ENCODE data around the gene ETNK2.
"Not testable (repeated sequence)": the region's sequence is repeated elsewhere in the genome, so short reads cannot be mapped to it uniquely, and the experiment has no call there.

The ETNK2 gene

DNA sequence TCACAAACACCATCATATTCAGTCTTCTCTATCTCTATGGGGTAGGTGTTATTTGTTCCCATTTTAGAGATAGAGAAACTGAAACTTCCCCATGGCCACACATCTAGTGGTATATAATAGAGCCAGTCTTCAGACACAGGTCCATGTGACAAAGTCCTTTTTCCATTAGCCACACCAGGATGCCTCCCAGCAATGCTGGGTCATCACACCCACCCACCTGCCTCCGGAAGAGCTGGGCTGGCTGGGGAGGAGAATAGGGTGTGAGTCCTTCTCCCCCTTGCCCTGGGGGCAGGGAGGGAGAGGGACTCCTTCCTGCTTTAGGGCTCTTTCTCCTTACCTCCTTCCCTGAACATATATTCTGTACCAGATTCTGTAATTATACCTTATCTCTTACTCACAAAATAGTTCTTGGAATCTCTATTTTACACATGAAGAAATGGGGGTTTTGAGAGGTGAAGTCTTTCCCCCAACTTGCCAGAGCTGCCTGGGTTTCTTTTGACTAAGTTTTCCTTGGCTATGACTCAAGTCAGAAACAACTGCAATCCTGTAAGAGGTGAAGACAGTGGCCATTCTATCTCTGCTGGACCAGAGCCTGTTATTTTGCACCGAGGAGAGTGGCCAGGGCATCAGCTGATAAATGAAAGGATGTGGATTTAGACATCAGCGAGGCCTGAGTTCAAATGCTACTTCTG is 49.0 kb downstream of the ETNK2 start:
- DNase-seq (ENCODE audit: low spot score) (peak; percentile 38), FAIRE-seq (no peak)

DNA sequence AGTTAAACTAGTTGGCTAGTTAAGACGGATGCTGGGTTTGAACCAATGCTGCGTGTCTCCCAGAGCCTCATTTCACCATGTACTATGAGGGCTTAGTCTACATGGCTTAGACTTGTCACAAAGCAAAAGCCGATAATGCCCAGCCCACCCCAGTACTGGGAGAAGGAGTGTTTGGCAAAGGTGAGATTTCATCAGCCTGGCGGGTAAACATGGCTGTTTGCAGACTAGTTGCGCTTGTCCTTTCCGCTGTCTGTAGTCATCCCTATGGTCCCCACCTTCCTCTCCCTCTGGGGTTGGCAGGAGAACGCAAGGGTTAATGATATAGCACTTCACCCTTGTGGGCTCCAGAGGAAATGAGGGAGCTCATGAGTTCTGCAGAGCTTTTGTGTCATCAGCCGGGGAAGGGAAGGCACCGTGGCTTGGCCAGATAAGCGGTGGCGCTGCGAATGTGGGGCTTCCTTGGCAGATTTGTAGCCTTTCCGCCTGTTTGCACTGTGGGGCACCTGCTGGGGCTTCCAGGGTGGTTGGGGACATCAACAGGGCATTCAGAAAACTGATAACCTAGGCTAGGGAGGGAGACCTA is 49.7 kb downstream of the ETNK2 start:
- no peak for FAIRE-seq
- DNase-seq (ENCODE audit: low spot score), result no peak

DNA sequence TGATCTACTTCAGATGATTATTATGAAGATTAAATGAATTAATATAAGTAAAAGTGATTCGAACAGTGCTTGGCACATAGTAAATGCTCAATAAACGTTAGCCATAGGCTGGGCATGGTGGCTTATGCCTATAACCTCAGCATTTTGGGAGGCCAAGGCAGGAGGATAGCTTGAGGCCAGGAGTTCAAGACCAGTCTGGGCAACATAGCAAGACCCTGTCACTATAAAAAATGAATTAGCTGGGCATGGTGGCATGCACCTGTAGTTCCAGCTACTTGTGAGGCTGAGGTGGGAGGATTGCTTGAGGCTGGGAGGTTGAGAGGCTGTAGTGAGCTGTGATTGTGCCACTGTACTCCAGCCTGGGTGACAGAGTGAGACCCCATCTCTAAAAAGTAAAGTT is 52.1 kb downstream of the ETNK2 start:
- DNase-seq (ENCODE audit: low spot score); FAIRE-seq: not testable (repeated sequence)

DNA sequence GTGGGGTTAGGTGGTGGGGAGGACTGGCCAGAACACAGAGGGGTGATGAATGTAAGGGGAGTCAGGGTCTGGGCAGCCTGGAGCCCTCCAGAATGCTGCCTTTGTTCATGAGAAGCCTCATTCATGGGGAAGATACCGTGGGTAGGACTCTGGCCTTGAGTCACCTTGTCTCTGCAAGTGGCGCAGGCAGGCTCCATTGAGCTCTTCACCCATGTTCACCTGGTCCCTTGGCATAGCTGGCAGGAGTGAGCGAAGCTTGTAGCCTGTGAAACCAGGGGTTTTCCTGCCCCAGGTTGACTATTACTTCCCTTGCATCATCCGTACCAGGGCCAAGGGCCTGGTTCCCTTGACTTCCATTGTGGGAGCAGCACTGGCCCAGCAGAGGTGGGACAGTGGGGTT is 53.2 kb downstream of the ETNK2 start:
- FAIRE-seq (no peak), DNase-seq (ENCODE audit: low spot score) (no peak)

DNA sequence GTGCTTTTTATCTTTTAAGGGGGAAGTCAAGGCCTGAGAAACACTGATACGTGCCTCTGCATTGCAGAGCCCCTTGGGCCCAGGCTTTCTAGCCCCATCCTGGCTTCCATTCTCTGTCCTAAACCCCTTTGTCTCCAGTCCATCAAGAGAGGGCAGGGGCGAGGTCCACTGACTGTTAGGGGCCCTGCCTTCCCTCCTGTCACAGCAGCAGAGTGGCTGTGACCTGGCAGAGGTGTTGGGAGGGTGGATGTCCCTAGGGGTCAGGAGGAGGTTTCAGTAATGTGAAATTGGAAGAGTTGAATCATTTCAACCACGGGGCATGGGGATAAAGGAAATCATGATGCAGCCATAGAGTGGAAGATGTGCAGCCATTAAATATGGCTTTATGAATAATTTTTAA is 54.9 kb downstream of the ETNK2 start:
- FAIRE-seq (no peak), DNase-seq (ENCODE audit: low spot score) (no peak)

DNA sequence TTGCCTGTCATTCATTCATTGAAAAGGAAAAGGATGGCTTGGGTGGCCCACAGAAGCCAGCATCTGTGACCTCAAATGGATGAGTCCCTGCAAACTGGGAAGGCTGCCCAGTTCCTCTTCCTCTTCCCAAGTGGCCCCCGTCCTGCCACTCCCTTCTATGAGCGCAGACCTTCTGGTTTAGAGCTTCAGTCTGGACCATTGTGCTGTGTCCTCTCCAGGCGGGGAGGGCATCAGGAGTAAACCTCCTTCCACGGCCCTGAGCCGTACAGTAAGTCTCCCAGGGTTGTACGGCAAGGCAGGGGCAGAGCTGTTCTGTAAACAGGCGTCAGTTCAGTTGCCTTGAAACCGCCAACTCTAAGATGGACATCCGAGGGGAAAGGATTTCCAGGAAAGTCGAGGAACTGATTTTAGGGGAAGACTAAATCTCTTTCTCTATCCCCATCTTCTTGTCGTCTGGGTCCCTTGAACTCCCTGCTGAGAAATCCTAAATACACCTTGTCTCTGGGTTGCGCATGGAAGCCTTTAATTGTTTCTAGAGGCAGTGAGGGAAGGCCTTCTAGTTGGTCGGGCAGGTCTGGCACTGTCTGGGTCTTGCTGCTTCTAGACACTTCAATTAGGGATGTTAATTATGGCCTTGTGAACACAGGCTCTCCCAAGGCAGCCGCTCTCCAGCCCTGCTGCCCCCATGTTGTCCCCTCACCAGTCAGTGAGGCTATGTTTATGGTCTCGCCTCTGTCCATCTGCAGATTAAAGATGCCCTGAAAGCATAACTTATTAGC is 56.8 kb downstream of the ETNK2 start:
- no peak for FAIRE-seq
- no peak for DNase-seq (ENCODE audit: low spot score)

DNA sequence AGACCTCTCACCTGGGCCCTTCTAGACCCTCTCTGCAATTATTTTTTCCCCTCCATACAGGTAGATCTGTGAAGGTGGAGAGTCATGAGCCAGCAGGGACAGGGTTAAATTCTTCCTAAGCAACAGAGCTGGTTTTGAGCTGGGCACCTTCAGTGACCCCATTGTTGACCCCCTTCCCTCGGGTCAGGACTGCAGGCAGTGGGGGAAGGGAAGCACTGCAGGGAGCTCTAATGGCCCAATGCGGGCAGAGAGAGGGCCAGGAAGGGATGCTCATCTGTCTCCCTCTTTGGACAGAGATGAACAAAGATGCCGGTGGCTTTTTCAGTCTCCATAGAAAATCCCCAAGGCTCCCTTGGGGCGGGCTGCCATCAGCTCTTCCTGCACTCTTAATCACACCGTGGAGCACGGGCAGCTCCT is 57.5 kb downstream of the ETNK2 start:
- FAIRE-seq, result no peak
- DNase-seq (ENCODE audit: low spot score), result no peak

DNA sequence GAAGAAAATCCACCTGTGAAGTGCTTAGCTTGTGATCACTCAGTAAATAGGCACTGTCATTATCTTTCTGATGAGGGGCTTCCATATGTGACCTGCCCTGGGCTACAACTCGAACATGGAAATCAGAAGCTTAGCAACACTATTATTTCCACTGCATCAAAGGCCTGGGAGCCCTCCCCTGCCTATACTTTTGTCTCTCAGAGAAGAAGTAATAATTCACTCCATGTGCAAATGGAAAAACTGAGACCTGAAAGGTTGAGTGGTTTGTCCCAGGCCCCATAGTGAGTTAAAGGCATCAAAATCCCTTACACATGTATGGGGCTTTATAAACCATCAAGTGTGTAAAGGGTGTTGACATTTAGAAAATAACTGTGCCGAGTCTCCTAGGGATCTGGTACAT is 58.1 kb downstream of the ETNK2 start:
- DNase-seq (ENCODE audit: low spot score) (no peak), FAIRE-seq (no peak)

DNA sequence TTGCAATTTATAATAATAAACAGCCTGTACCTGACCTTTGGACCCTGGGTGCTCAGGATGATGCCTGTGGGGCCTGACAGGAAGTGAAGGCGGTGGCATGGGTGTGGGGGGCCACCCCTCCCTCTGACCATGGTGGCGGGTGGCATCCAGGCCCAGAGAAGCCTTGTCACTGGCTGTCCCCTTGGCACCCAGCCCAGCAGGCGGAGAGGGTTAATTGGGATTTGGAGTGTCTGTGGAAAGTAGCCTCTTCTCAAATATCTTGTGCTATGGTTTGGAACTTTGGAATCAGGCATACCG is 58.5 kb downstream of the ETNK2 start:
- DNase-seq (ENCODE audit: low spot score) (no peak), FAIRE-seq (no peak)

DNA sequence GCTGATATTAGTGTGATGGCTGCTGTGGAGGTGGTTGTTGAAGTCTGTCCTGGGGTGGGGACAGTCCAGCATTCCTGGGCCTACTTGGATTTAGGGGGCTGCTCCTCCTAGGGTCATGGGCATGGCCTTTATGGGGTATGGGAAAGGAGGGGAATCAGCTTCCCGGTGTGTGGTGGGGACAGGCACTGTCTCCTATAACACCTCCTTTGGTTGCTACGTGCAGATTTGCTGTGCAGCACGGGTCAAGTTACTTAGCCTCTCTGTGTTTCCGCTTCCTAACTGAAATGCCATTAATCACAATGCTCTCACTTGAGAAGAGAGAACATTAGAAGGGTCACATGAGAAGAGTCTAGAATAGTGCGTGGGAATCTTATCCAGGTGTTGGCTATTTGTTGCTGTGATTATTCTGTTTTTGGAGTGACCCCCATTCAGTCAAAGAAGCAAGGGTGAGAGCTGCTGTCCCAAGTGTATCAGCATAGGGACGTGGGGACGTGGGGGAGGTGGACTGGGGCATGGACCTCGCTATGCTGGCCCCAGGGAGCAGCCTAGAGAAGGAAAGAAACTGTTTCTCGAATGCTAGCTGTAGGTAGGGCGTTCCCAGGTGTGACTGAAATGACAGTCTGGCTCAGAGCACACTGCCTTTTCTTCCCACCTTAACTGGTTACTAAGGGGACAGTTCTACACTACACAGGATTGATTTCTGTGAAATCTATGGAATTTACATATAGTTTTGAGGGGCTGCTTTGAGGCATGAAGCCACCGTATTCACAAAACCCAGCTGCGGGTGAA is 59.0 kb downstream of the ETNK2 start:
- DNase-seq (ENCODE audit: low spot score), result no peak
- FAIRE-seq, result no peak

DNA sequence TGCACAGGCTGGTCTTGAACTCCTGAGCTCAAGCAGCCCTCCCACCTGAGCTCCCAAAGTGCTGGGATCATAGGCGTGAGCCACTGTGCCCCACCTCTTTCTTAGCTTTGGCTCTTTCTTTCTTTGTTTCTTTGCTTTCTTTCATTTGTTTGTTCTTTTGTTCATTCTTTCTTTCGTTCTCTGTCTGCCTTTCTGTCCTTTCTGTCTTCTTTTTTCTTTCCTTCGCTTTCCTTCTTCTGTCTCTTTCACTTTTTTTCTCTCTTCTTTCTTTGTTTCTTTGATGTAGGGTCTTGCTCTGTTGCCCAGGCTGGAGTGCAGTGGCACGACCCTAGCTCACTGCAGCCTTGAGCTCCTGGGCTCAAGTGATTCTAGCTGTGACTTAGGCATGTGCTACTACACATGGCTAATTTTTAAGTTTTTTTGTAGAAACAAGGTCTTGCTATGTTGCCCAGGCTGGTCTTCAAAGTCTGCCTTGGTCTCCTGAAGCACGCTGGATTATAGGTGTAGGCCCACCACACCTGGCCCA is 60.0 kb downstream of the ETNK2 start:
- DNase-seq (ENCODE audit: low spot score), result no peak
- FAIRE-seq, result no peak

DNA sequence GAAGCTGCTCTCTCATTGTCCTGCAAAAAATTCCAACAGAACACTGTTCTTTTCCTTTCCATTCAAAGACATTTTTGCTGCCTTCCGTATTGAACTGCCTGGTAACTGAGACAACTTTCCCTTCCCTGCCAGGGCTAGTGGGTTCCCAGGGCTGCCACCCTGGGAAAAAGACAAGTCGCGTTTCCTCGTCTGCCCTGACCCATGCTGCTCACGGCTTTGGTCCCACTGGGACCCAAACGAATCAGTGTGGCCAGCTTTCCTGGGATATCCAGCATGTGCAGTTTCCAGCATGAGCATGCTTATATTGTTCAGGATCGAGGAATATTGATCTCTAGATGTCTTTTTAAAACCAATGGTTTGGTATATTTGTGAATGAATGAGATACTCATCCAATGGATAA is 60.8 kb downstream of the ETNK2 start:
- DNase-seq (ENCODE audit: low spot score) (no peak), FAIRE-seq (no peak)

DNA sequence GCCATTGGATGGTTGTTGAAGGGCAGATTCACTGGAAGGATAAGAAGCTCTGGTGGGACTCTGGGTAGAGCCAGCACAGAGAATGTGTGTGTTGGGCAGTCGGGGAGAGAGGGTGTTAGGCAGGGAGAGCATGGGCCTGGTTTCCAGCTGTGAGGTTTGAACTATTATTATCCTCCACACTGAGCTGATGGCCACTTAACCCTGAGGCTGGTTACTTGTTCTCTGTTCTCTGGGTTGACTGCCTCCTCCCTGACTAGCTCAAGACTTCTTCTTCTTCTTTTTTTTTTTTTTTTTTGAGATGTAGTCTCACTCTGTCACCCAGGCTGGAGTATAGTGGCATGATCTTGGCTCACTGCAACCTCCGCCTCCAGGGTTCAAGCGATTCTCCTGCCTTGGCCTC is 61.7 kb downstream of the ETNK2 start:
- not testable (repeated sequence) for FAIRE-seq

DNA sequence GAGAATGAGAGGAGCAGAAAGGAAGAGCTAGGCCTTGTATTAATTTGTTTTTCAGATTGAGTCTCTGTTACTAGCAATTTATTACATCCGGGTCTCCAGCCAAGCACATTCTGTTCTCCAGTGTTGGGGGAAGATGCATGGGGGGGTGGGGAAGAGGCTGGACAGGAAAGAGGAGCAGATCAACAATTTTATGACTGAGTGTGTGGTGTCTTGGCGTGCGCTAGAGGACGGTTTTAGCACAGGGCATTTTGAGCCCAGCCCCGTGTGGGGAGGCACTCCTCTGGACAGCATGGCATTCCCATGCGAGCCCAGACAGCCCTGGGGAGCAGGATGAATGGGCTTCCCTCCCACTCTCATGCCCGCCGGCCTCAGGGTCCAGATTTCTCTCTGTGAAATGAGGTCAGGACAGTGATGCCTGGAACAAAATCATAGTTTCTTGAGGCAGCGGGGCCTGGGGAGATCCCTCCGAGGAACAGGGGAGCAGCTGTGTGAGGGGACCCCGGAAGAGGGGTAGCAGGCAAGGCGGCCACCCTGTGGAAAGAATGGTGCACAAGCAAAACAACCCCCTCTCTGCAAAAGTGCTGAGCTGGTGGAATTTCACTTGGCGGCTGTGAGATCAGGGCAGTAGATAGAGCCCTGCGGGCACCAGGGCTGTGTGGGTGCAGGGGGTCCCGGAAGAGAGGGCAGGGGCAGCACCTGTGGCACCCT is 62.6 kb downstream of the ETNK2 start:
- DNase-seq (ENCODE audit: low spot score), result no peak
- no peak for FAIRE-seq

More for the DNA sequence above, 61.7 kb downstream of the ETNK2 start:
- DNase-seq (ENCODE audit: low spot score), result not testable (repeated sequence)

DNA sequence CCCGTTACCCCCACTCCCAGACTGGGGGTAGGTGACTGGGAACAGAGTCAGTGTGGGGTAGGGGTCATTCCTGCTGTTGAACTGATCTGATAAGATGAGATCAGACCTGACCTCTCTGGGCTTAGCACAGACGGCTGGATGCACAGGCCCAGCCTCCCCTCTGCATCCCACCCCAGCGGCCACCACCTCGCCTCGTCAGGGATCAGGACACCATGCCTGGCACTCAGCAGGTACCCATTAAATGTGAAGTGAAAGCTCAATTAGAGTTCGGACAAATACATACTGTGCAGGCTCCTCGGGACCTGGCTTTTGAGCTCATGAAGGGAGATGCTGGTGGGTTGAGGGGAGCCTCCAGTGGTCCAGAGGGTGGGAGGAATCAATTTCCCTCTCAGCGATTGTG is 63.2 kb downstream of the ETNK2 start:
- DNase-seq (ENCODE audit: low spot score), result no peak
- no peak for FAIRE-seq

DNA sequence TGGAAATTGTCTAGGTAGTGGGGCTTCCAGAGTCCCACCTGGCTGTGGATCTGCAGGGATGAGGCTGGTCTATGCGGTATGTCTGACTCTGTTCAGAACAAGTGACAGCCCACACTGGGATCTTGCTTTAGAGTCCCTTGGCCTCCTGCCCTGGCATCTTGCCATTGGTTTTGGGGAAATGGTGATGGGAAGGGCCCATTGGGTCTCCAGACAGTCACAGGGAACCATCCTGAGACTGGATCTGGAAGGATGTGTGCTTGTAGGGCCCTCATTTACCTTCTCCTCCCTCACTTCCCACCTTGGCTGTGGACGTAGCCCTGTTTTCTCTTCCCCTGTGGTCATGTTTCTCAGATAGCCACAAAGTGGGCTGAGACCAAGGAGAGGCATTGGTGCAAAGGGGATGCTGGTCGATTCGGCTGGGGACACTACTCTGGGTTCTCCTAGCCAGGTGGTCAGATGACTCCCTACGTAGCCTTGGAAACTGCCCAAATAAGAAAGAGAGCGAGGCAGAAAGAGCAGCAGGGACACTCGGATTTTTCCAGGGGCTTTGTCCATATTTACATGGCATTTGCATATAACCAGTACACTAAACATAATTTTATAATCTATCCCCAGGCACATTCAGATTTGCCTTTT is 63.8 kb downstream of the ETNK2 start:
- FAIRE-seq, result no peak

DNA sequence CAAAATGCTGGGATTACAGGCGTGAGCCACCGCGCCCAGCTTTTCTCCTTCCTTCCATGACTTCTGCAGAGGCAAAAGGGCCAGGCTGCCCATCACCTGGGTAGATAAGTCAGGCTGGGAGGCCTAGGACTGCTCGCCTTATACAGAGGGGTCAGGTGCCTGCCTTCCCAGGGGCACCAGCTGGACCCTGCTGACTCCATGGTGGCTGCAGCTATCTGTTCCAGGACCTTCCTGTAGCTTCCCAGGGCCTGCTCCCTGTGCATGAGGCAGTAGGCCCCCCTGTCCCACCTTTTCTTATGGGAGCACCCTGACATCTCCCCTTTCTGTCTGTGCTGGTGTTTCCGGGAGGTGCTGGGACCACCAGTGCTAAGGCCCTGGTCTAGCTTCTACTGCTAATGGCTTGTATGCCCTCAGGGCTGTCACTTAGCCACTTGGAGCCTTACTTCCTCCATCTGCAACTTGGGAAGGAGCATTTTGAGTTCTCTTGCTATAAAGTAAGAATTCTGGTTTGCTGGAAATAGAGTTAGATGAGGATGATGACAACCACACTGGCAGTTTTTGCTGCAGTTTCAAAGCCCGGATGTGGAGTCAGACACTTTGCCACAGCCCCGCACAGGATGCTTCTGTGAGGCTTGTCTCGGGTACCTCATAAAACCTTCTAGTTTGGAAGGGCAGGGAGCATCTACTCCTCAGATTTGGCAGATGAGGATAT is 64.5 kb downstream of the ETNK2 start:
- DNase-seq (ENCODE audit: low spot score) (no peak), FAIRE-seq (no peak)

More for the DNA sequence above, 63.8 kb downstream of the ETNK2 start:
- DNase-seq (ENCODE audit: low spot score), result no peak

DNA sequence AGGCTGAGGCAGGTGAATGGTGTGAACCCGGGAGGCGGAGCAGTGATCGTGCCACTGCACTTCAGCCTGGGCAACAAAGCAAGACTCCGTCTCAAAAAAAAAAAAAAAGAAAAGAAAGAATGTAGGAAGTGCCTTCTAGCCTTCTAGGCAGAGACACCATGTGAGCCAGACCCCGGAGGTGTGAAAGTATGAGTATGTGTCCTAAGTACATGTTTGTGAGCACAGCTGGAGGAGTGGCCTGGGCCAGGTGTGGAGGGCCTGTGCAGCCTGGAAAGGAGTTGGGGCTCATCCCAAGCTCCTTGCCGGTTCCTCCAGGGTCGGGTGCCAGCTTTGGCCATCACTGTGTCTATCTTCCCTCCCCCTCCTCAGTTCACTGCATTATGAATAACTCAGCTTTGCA is 66.0 kb downstream of the ETNK2 start:
- DNase-seq (ENCODE audit: low spot score), result no peak
- FAIRE-seq, result no peak

DNA sequence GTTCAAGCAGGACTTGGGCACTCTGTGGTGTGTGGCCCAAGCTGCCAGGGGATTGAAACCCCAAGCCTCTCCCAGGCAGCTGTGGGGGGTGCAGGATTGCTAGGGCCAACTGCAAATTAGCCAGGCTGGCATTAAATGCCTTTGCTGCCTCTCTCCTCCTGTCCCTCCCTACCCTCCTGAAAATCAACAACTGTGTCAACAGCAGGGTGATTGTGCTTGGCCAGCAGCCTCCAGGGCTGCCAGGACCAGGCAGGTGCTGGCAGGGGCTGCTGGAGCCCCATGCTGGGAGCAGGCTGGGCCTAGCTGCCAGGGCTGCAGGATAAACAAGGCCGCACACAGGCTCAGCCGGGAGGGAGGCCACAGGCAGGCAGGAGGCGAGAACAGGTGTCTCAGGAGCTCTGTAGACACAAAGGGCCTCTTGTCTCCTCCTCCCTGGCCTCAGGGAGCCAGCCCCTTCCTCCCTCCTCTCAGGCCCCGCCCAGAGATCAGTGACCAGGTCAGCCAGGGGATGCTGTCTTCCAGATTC is 67.5 kb downstream of the ETNK2 start:
- FAIRE-seq, result no peak
- no peak for DNase-seq (ENCODE audit: low spot score)

DNA sequence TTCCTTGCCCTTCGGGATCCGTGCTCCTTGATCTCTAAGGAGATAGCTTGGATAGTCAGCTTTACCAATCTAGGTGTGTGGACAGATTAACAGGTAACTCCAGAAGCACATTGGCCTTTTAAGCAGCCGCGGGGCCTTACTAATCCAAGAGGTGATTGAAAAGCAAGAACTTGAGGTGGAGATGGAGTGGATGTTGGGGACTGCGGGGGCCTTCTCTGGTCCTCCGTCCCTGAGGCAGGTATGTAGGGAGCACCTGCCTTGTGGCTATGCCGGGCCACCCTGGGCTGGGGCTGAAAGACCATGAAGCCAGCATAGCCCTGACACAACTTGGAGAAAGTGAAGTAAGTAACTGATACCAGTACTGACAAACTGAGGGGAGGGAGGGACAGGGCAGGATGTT is 68.4 kb downstream of the ETNK2 start:
- FAIRE-seq (no peak), DNase-seq (ENCODE audit: low spot score) (no peak)
